ENCODE results near the gene CERS4. TPM values are rescaled to one million over a fixed set of nuclear protein-coding genes. Genes with fewer than 3 reads are reported as not detected.
"Not testable (repeated sequence)": the region's sequence is repeated elsewhere in the genome, so short reads cannot be mapped to it uniquely, and the experiment has no call there.

Gene CERS4
- total RNA-seq, 6 experiments from 2014 or later: 38.6 to 75.4 (median 58.3) TPM

DNA sequence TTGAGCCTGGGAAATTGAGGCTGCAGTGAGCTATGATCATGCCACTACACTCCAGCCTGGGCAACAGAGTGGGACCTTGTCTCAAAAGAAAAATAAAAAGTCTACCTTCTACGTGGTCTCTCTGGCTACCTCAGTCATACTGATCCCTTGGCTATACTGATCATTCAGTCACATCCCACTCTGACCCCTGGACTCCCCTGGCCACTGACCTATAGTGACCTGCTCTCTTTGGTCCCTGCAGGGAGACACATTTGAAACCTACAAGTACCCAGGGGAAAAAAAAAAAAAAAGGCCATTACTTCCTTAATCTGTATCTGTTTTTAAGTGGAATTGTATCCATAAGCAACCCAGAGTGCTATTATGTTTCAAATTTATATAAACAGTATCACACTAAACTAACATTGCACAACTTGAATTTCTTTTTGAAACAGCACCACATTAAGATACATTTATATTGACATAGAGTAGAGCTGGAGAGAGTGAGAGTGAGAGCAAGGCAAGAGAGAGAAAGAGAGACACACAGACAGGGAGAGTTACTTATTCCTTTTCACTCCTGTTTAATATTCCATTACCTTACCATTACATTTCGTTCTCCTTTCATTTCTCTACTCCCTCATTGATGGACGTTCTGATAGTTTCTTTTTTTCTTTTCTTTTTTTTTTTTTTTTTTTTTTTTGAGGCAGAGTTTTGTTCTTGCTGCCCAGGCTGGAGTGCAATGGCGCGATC is 23.7 kb upstream of the CERS4 start:
- peak in 3 of 4 donors; percentile 49 to 51 (median 49) for ATAC-seq
- TF ChIP-seq, protein P1, sequence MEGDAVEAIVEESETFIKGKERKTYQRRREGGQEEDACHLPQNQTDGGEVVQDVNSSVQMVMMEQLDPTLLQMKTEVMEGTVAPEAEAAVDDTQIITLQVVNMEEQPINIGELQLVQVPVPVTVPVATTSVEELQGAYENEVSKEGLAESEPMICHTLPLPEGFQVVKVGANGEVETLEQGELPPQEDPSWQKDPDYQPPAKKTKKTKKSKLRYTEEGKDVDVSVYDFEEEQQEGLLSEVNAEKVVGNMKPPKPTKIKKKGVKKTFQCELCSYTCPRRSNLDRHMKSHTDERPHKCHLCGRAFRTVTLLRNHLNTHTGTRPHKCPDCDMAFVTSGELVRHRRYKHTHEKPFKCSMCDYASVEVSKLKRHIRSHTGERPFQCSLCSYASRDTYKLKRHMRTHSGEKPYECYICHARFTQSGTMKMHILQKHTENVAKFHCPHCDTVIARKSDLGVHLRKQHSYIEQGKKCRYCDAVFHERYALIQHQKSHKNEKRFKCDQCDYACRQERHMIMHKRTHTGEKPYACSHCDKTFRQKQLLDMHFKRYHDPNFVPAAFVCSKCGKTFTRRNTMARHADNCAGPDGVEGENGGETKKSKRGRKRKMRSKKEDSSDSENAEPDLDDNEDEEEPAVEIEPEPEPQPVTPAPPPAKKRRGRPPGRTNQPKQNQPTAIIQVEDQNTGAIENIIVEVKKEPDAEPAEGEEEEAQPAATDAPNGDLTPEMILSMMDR (IDR thresholded peaks at IDR 0.05): no peak
- TF ChIP-seq POLR2A (IDR thresholded peaks at IDR 0.05): no peak
- no peaks in the 10 kb centered on the region for H3K36me3 ChIP-seq
- H3K27ac ChIP-seq: no peak overlapping the region
- H3K27me3 ChIP-seq: no peaks in the 10 kb centered on the region
- DNase-seq: no peak
- no peak overlapping the region for H3K4me3 ChIP-seq
- 79% methylated on average over 3 of the region's 5 CpGs for WGBS (ENCODE audit: insufficient coverage, low coverage, low lambda C conversion rate, missing lambda C conversion rate)
- H3K4me1 ChIP-seq: peaks cover 0 to 5% (median 0%) of the 10 kb centered on the region in 4 donors
- intact Hi-C loops (cut with DNase I): no loop called here
- no peaks in the 10 kb centered on the region for H3K9me3 ChIP-seq

DNA sequence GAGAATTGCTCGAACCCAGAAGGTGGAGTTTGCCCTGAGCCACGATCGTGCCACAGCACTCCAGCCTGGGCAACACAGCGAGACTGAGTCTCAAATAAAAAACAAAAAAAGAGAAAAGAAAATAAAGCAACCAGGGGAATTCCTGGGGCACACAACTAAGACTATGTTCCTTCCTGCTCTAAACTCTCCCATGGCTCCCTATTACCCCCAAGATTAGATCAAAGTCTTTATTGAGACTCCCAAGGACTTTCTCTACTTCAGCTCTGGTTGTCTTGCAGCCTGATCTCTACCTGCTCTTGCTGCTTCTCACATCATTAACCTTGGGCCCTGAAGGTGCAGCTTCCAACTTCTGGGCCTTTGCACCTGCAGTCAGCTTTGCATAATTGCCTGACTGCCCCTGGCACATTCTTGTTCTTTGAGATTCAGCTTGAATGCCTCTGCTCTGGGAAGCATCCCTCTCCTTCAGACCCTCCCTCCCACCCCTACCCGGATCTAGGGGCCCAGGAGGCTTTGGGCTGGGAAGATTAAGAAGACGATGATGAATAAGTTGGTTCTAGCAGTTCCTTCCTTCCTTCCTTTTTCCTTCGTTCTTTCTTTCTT is 16.8 kb upstream of the CERS4 start:
- Histone ChIP-seq H3K36me3 (no peaks in the 10 kb centered on the region), H3K27me3 (no peaks in the 10 kb centered on the region), H3K4me3 (no peak overlapping the region), H3K9me3 (no peaks in the 10 kb centered on the region), H3K4me1 (no peaks in the 10 kb centered on the region), H3K27ac (no peak overlapping the region)
- TF ChIP-seq, protein P1 (IDR thresholded peaks at IDR 0.05): no peak
- TF ChIP-seq POLR2A (IDR thresholded peaks at IDR 0.05): no peak
- DNase-seq: no peak
- 75% methylated on average over 6 of the region's 7 CpGs for whole genome bisulfite sequencing (ENCODE audit: insufficient coverage, low coverage, low lambda C conversion rate, missing lambda C conversion rate)
- intact Hi-C loops (cut with DNase I): no loop called here
- ATAC-seq: no peak

DNA sequence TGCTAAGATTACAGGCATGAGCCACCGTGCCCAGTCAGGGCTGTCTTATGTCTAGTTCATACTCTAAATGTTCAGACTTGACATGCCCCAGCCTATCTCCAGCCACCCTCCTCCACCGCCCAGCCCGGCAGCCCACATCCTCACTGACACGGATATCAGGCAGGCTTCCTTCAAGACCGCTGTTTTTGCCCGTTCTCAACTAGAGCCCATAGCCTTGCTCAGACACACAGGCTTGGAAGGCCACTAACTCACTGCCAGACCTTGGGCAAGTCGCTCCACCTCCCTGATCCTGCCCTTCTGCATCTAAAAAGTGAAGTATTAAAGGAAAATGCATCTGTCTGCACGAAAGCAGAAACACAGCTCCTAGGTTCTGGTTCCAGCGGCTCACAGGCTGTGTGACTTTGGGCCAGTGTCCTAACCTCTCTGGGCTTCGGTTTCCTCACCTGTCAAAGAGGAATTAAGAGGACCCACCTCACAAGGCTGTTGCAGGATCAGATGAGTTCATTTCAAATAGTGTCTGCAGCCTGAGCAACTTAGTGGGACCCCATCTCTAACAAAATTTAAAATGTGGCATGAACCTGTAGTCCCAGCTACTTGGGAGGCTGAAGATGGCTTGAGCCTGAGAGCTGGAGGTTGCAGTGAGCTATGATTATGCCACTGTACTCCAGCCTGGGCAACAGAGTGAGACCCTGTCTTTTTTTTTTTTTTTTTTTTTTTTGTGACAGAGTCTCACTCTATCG is 14.5 kb upstream of the CERS4 start:
- Histone ChIP-seq H3K36me3 (no peaks in the 10 kb centered on the region), H3K9me3 (no peaks in the 10 kb centered on the region), H3K27me3 (no peaks in the 10 kb centered on the region), H3K4me1 (no peaks in the 10 kb centered on the region), H3K4me3 (no peak overlapping the region), H3K27ac (peak overlapping the region; percentile 26 to 65 (median 47))
- ATAC-seq: peak; percentile 54 to 68 (median 64)
- intact Hi-C loops (cut with DNase I): no loop called here
- no peak for TF ChIP-seq POLR2A (IDR thresholded peaks at IDR 0.05)
- TF ChIP-seq, protein P1 (IDR thresholded peaks at IDR 0.05): no peak
- WGBS (ENCODE audit: insufficient coverage, low coverage, low lambda C conversion rate, missing lambda C conversion rate): 44% methylated on average over 8 of the region's 11 CpGs
- DNase-seq: peak in 2 of 3 donors; percentile 45 to 59

DNA sequence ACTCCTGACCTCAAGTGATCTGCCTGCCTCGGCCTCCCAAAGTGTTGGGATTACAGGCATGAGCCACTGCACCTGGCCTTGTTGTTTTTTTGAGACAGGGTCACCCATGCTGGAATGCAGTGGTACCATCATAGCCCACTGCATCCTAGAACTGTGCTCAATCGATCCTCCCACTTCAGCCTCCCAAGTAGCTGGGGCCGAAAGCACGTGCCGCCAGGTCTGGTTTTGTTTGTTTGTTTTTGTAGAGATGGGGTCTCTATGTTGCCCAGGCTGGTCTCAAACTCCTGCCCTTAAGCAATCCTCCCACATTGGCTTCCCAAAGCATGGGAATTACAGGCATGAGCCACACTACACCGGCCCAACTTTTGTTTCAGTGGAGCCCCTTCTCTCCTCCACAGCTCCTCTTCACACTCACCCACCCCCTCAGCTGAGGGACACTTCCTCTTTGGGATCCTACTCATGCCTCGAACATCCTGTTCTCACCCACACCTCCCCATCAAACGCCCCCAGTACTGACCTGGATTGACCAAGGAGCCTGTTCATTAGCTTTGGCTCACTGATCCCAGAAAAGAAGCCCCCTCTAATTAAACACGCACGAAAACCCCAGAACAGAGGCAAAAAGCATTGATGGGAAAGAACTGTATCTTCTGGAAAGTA is 12.8 kb upstream of the CERS4 start:
- H3K27me3 ChIP-seq: no peaks in the 10 kb centered on the region
- H3K4me3 ChIP-seq: no peak overlapping the region
- H3K9me3 ChIP-seq: no peaks in the 10 kb centered on the region
- ATAC-seq (no peak), DNase-seq (no peak)
- no peaks in the 10 kb centered on the region for H3K36me3 ChIP-seq
- TF ChIP-seq, protein P1 (IDR thresholded peaks at IDR 0.05): no peak
- TF ChIP-seq POLR2A (IDR thresholded peaks at IDR 0.05): no peak
- 66% methylated on average over 9 of the region's 10 CpGs for WGBS (ENCODE audit: insufficient coverage, low coverage, low lambda C conversion rate, missing lambda C conversion rate)
- no peaks in the 10 kb centered on the region for H3K4me1 ChIP-seq
- intact Hi-C loops (cut with DNase I): no loop called here
- no peak overlapping the region for H3K27ac ChIP-seq

DNA sequence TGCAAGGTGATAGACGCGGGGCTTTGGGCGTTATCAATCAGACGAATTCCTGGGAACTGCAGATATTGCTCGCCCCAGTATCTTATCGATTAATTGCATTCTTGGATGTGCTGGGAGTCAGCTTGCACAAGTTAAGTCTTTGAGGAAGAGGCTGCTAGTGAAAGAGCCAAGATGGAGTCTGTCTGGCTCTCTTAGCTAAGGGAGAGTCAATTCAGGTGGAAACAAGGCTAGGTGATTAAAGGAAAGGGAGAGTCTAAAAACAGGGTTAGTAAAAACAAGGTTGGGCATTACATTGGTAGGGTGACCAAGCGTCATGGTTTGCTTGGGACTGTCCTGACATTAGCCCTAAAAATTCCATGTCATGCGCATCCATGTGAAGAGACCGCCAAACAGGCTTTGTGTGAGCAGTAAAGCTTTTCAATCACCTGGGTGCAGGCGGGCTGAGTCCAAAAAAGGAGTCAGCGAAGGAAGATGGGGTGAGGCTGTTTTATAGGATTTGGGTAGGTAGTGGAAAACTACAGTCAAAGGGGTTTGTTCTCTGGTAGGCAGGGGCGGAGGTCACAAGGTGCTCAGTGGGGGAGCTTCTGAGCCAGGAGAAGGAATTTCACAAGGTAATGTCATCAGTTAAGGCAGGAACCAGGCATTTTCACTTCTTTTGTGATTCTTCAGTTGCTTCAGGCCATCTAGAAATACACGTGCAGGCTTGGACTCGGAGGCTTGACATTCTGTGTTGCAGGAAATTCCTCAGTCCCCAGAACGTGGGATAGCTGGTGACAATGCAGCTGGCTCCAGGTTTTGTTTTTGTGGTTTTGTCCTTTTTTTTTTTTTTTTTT is 5.7 kb upstream of the CERS4 start:
- DNase-seq, ATAC-seq: not testable (repeated sequence)

More for the DNA sequence above, 5.7 kb upstream of the CERS4 start:
- H3K27me3 ChIP-seq; intact Hi-C loops (cut with DNase I); H3K36me3 ChIP-seq; H3K9me3 ChIP-seq; H3K4me3 ChIP-seq; H3K27ac ChIP-seq; H3K4me1 ChIP-seq: not testable (repeated sequence)
- 67% methylated on average over 12 of the region's 15 CpGs for WGBS (ENCODE audit: insufficient coverage, low coverage, low lambda C conversion rate, missing lambda C conversion rate)

Measured in right lobe of liver (tissue), 6 donors.